GM23248 (cell line): Measurements from ENCODE around the gene LSR. TPM values are rescaled to one million over a fixed set of nuclear protein-coding genes. Genes with fewer than 3 reads are reported as not detected.

ENCODE experiments used
- DNase-seq: peaks from one replicate; pipeline ENCODE4 v3.0.0-alpha.2; 2015
- H2AFZ ChIP-seq: fragments of 200-600 bp; sonication (generic); 2 replicates; pipeline ENCODE4 v1.6.1; 2016; ENCODE audit warnings: antibody characterized with exemption
- H3F3A ChIP-seq: fragments of 200-600 bp; sonication (generic); 2 replicates; pipeline ENCODE4 v1.6.1; 2016; ENCODE audit warnings: mild to moderate bottlenecking, antibody characterized with exemption, mixed run types; ENCODE audit not compliant: insufficient read depth
- H3K27ac ChIP-seq: fragments of 200-600 bp; sonication (generic); 2 replicates; pipeline ENCODE4 v1.5.1; 2016; ENCODE audit warnings: mild to moderate bottlenecking
- H3K27me3 ChIP-seq: fragments of 200-600 bp; sonication (generic); replicated peaks from 2 replicates; pipeline ENCODE4 v1.6.1; 2016; ENCODE audit warnings: mild to moderate bottlenecking; ENCODE audit not compliant: insufficient read depth
- H3K36me3 ChIP-seq: fragments of 200-600 bp; sonication (generic); 2 replicates; pipeline ENCODE4 v1.6.1; 2016; ENCODE audit warnings: low read depth, mild to moderate bottlenecking
- H3K4me1 ChIP-seq: fragments of 200-600 bp; sonication (generic); 2 replicates; pipeline ENCODE4 v1.6.1; 2016; ENCODE audit warnings: mild to moderate bottlenecking; ENCODE audit not compliant: insufficient read depth
- H3K4me2 ChIP-seq: fragments of 200-600 bp; sonication (generic); one replicate; pipeline ENCODE4 v1.6.1; 2016; ENCODE audit warnings: mild to moderate bottlenecking; ENCODE audit not compliant: unreplicated experiment
- H3K4me3 ChIP-seq: fragments of 200-600 bp; sonication (generic); 2 replicates; pipeline ENCODE4 v1.5.1; 2016; ENCODE audit warnings: mild to moderate bottlenecking
- H3K79me2 ChIP-seq: fragments of 200-600 bp; sonication (generic); 2 replicates; pipeline ENCODE4 v1.6.1; 2016; ENCODE audit warnings: mild to moderate bottlenecking; ENCODE audit not compliant: insufficient read depth
- H3K9ac ChIP-seq: fragments of 200-600 bp; sonication (generic); 2 replicates; pipeline ENCODE4 v1.6.1; 2016; ENCODE audit warnings: mild to moderate bottlenecking
- H3K9me2 ChIP-seq: fragments of 200-600 bp; sonication (generic); 2 replicates; pipeline ENCODE4 v1.6.1; 2016; ENCODE audit warnings: mixed run types, mild to moderate bottlenecking, moderate library complexity; ENCODE audit not compliant: insufficient read depth
- H3K9me3 ChIP-seq: fragments of 200-600 bp; sonication (generic); one replicate; pipeline ENCODE4 v1.6.1; 2017; ENCODE audit warnings: low read depth
- H4K20me1 ChIP-seq: fragments of 200-600 bp; sonication (generic); 2 replicates; pipeline ENCODE4 v1.6.0; 2016; ENCODE audit not compliant: insufficient read depth
- EZH2 ChIP-seq: fragments of 200-600 bp; sonication (generic); IDR thresholded peaks from 2 replicates; pipeline ENCODE4 v1.6.1; 2018; ENCODE audit warnings: antibody characterized with exemption, mild to moderate bottlenecking; ENCODE audit not compliant: insufficient read depth, poor library complexity, severe bottlenecking
- EZH2phosphoT487 ChIP-seq: fragments of 200-600 bp; sonication (generic); IDR thresholded peaks from 2 replicates; pipeline ENCODE4 v1.6.1; 2018; ENCODE audit warnings: antibody characterized with exemption, moderate library complexity, mild to moderate bottlenecking, low read depth; ENCODE audit not compliant: insufficient read depth
- WGBS, 2 experiments: methylation state at CpG; one replicate each; pipeline ENCODE4 v1.1.6; 2015 to 2017; ENCODE audit warnings: low lambda C conversion rate in 2 of 2, low coverage in 1 of 2; ENCODE audit errors: missing lambda C conversion rate in 2 of 2; 5-methylcytosine and 5-hydroxymethylcytosine counted together
- in situ Hi-C: fragments of 300-500 bp; cut with MboI; formaldehyde crosslinking; loops from 2 replicates; pipeline ENCODE4 v1.15.0; 2020
- polyA plus RNA-seq: library from polyadenylated mRNA; unstranded; fragments of >200 nt; fragmentation: Nextera tagmentation; extraction: Ambion mirVana; gene quantifications from 2 replicates; pipeline ENCODE4 v1.2.1, GENCODE V29; 2016
- total RNA-seq: library from RNA; depleted of rRNA; stranded (reverse); fragments of >200 nt; shearing (Covaris generic); gene quantifications from 2 replicates; pipeline ENCODE4 v1.2.3, GENCODE V29; 2014

LSR gene
- total and polyA plus RNA-seq, 2 experiments from 2014 or later, result 2.7 TPM; not detected in 1

DNA sequence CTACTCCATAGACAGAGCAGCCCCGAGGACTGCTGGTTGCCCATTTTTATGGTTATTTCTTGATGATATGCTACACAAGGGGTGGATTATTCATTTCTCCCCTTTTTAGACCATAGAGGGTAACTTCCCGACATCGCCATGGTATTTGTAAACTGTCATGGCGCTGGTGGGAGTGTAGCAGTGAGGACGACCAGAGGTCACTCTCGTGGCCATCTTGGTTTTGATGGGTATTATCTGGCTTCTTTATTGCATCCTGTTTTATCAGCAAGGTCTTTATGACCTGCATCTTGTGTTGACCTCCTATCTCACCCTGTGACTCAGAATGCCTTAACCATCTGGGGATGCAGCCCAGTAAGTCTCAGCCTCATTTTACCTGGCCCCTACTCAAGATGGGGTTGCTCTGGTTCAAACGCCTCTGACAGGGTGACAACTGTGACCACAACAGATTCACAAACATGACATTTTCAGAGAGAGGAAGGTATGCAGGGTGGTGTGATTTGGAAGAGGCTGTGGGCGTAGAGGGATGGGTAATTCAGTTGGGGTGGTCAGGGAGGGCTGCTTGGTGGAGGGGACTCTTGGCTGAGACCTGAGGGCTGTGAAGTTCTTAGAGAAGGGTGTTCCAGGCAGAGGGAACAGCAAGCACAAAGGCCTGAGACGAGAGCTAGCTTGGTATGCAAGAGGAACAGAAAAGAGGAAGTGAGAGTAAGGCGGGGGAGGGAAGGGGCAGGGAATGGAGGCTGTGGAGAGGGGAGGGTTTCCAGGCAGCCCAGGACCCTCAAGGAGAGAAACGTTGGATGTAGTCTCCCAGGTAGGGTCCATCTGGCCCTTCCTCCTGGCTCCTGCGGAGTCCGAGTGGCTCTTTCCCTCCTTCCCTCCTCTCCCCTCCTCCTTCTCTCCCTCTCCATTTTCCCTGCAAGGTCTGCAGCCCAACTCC lies 43.7 kb upstream of the LSR start:
- Histone ChIP-seq H3F3A (no peaks in the 10 kb centered on the region), H3K9me2 (no peaks in the 10 kb centered on the region), H2AFZ (no peak overlapping the region), H3K27ac (no peak overlapping the region), H3K36me3 (no peaks in the 10 kb centered on the region), H3K79me2 (no peaks in the 10 kb centered on the region), H3K4me2 (no peak overlapping the region), H3K27me3 (peaks cover 13% of the 10 kb centered on the region), H4K20me1 (no peaks in the 10 kb centered on the region), H3K9ac (no peak overlapping the region), H3K4me1 (no peaks in the 10 kb centered on the region), H3K9me3 (no peaks in the 10 kb centered on the region), H3K4me3 (no peak overlapping the region)
- DNase-seq, result no peak
- 44 to 45% methylated on average over 11 to 13 of the region's 13 CpGs for WGBS, 2 experiments
- no peak for TF ChIP-seq EZH2
- TF ChIP-seq EZH2phosphoT487, result no peak
- in situ Hi-C loops, result no loop called here

GRCh38 chr19:35205733-35206323 lies 43.0 kb upstream of the LSR start:
- no peak overlapping the region for H3K27ac ChIP-seq
- WGBS, 2 experiments, result 41 to 45% methylated on average over 6 of the region's 6 CpGs
- DNase-seq, result no peak

DNA sequence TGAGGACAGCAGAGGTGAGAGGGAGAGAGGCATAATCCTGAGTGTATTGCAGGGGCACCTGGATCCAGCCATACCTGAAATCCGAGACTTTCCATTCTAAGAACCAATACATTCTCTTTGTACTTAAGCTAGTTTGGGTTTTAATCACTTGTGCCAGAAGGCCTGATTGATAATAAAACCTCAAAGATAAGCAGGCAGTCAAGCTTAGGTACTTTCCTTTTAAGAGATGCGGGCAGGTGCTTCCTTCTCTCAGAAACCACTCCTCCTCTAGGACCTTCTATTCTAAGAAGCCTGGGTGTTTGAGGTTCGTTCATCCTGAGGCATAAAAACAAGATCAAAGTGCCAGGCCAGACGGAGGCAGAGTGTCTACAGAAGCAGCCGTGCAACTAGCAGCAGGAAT lies 42.4 kb upstream of the LSR start:
- no peaks in the 10 kb centered on the region for H3F3A ChIP-seq
- no peaks in the 10 kb centered on the region for H3K36me3 ChIP-seq
- H3K9me3 ChIP-seq, result no peaks in the 10 kb centered on the region
- no peaks in the 10 kb centered on the region for H3K79me2 ChIP-seq
- no peak for DNase-seq
- no peaks in the 10 kb centered on the region for H3K9me2 ChIP-seq
- H3K4me3 ChIP-seq, result no peak overlapping the region
- peaks cover 7% of the 10 kb centered on the region; the same call in 1 of the 2 replicates for H3K27me3 ChIP-seq
- H3K9ac ChIP-seq, result no peak overlapping the region
- H3K4me1 ChIP-seq, result no peaks in the 10 kb centered on the region
- 28 to 29% methylated on average over 5 of the region's 5 CpGs for WGBS, 2 experiments
- H3K4me2 ChIP-seq, result no peak overlapping the region
- no peak overlapping the region for H3K27ac ChIP-seq
- in situ Hi-C loops, result no loop called here
- TF ChIP-seq EZH2 (no peak), EZH2phosphoT487 (no peak)
- H4K20me1 ChIP-seq, result no peaks in the 10 kb centered on the region
- H2AFZ ChIP-seq, result no peak overlapping the region

More at GRCh38 chr19:35205733-35206323, 43.0 kb upstream of the LSR start:
- Histone ChIP-seq H3K9me3 (no peaks in the 10 kb centered on the region), H4K20me1 (no peaks in the 10 kb centered on the region), H3K27me3 (peaks cover 11% of the 10 kb centered on the region; the same call in 1 of the 2 replicates), H3F3A (no peaks in the 10 kb centered on the region), H3K36me3 (no peaks in the 10 kb centered on the region), H3K4me1 (no peaks in the 10 kb centered on the region), H3K4me2 (no peak overlapping the region), H2AFZ (no peak overlapping the region), H3K79me2 (no peaks in the 10 kb centered on the region), H3K9ac (no peak overlapping the region), H3K4me3 (no peak overlapping the region), H3K9me2 (no peaks in the 10 kb centered on the region)
- in situ Hi-C loops, result no loop called here
- TF ChIP-seq EZH2phosphoT487 (no peak), EZH2 (no peak)

DNA sequence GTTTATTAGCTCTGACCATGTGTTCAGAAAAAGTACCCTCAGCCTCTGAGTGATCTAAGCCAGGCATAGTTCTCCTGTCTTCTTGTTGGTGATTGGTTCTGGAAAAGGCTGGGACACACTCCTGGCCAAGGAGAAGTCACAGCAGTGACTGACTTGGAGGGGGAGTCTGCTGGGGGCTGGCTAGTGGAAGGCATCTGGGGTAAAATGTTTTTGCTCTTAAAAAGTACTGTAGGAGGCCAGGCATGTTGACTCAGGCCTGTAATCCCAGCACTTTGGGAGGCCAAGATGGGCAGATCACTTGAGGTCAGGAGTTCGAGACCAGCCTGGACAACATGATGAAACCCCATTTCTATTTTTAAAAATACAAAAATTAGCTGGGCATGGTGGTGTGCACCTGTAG lies 41.9 kb upstream of the LSR start:
- Histone ChIP-seq H3F3A (no peaks in the 10 kb centered on the region), H3K4me1 (no peaks in the 10 kb centered on the region), H3K4me2 (no peak overlapping the region), H3K9me3 (no peaks in the 10 kb centered on the region), H3K4me3 (no peak overlapping the region), H3K79me2 (no peaks in the 10 kb centered on the region), H3K27ac (no peak overlapping the region), H3K9ac (no peak overlapping the region), H3K36me3 (no peaks in the 10 kb centered on the region), H2AFZ (no peak overlapping the region), H3K27me3 (peaks cover 7% of the 10 kb centered on the region; the same call in 1 of the 2 replicates), H4K20me1 (no peaks in the 10 kb centered on the region), H3K9me2 (no peaks in the 10 kb centered on the region)
- TF ChIP-seq EZH2 (no peak), EZH2phosphoT487 (no peak)
- in situ Hi-C loops, result no loop called here
- 18 to 35% methylated on average over 1 of the region's 1 CpG for WGBS, 2 experiments
- no peak for DNase-seq
